Measurements from ENCODE around the gene DNAJC3. TPM values are rescaled to one million over a fixed set of nuclear protein-coding genes. Genes with fewer than 3 reads are reported as not detected.

DNAJC3 gene
- total RNA-seq, 4 donors from 2014 or later = 48.1 to 54.4 (median 52.3) TPM

DNA sequence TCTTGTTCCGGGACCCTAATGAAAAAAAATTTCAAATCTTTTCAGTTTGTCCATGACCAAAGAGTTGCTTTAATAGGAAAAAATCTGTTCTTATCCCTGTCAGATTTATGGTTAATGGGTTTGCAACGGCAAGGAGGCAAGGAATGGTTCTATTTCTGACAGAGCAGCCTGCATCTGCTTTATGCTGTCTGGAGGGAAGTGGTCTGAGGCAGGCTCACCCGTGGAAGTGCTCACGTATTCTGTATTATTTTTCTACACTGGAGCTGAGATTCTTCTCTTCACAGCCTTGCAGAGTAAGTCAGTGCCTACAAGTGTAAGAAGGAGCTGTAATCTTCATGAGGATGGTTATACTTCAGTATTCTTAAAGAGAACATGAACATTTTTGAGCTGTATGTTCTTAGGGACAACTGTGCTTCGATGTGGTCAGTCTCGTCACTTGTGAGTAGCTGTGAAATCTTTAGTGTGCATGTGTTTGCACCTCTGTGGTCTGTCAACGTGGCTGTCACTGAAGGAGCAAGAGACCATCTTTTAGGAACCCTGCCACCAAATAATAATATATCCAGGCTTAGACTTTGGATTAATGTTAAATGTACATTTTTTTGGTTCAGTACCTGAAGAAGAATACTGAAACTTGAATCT, 114.3 kb downstream of the DNAJC3 start:
- TF ChIP-seq, protein P1, sequence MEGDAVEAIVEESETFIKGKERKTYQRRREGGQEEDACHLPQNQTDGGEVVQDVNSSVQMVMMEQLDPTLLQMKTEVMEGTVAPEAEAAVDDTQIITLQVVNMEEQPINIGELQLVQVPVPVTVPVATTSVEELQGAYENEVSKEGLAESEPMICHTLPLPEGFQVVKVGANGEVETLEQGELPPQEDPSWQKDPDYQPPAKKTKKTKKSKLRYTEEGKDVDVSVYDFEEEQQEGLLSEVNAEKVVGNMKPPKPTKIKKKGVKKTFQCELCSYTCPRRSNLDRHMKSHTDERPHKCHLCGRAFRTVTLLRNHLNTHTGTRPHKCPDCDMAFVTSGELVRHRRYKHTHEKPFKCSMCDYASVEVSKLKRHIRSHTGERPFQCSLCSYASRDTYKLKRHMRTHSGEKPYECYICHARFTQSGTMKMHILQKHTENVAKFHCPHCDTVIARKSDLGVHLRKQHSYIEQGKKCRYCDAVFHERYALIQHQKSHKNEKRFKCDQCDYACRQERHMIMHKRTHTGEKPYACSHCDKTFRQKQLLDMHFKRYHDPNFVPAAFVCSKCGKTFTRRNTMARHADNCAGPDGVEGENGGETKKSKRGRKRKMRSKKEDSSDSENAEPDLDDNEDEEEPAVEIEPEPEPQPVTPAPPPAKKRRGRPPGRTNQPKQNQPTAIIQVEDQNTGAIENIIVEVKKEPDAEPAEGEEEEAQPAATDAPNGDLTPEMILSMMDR (IDR thresholded peaks at IDR 0.05) = no peak
- DNase-seq (ENCODE audit: low spot score) (no peak), ATAC-seq (ENCODE audit: low FRiP score) (no peak)

DNA sequence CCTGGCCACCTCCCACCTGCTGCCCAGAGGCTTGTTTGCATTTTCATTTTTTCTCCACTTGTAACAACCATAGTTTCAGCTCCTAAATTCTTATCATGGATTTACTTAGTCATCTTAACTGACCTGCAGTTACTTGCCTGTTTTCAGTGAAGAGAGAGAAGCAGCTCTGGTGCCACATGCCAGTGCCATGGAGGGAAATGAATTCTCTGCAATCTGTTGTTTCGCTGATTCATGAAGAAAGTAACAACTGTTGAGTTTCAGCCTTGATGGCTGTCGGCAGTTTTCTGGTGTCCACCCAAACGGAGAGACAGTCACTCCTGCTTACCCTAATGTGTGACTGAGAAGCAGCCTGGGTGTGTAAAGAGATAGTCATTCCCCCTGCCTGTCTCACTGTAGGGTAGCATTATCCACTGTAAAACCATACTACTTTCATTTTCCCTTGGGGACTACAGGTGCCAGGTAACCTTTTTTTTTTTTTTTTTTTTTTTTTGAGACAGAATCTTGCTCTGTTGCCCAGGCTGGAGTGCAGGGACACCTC, 116.1 kb downstream of the DNAJC3 start:
- no peak for DNase-seq (ENCODE audit: low spot score)
- no peak for ATAC-seq (ENCODE audit: low FRiP score)
- TF ChIP-seq, protein P1 (IDR thresholded peaks at IDR 0.05) = no peak

DNA sequence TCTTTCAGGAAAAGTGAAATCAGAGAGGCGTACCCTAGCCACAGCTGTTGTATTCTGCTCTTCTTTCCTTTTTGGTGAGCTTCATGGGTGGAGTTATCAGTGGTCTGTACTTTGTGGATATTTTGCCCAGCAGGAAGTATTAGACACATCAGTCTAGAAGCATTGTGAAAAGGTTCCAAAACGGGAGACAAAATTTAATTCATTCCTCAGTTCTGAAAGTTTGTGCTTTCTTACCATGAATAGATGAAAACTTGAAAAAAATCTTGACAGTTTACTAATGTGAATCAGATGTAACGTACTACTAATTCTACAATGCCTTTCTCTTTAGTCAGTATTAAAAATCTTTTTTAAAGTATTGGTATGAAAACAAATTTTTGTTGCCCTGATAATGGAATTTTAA, 116.8 kb downstream of the DNAJC3 start:
- DNase-seq (ENCODE audit: low spot score) (no peak), ATAC-seq (ENCODE audit: low FRiP score) (no peak)
- TF ChIP-seq, protein P1 (IDR thresholded peaks at IDR 0.05) = no peak

DNA sequence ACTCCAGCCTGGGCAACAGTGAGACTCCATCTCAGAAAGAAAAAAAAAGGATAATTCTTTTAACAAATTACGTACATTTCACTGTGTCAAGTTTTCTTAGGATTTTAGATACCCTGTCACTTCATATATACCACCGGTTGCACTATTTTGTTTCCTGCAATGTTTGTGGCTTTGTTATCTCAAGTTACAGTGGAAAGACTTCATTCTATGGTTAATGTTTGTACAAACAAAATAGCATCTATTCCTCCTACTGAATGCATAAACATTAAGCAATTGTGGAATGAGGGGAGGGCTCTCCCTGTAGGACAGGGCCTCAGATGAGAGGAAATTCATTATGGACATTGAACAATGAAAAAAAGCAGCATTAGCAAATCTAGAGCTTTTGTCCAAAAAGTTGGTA, 120.1 kb downstream of the DNAJC3 start:
- TF ChIP-seq, protein P1 (IDR thresholded peaks at IDR 0.05) = no peak
- ATAC-seq (ENCODE audit: low FRiP score) (no peak), DNase-seq (ENCODE audit: low spot score) (no peak)

- DNase-seq (ENCODE audit: low spot score) = no peak
- TF ChIP-seq, protein P1 (IDR thresholded peaks at IDR 0.05) = no peak
- no peak for ATAC-seq (ENCODE audit: low FRiP score)
These were observed 123.5 kb downstream of the DNAJC3 start for GRCh38 chr13:95800436-95800835.

DNA sequence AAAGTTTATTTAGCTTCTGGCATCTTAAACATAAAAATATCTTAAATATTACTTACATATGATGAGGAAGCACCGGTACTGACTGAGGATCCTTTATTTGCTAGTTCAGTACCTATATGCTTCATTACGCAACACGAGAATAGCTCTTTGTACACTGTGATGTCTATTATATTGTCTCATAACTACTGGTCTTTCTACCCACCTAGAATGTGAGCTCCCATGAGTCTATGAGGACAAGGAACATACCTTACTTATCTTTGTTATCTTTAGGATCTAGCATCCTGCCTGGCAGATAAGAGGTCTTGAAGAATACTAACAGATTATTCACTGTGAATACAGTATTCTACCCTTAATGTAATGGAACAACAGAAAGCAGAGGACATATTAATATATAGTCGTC, 124.9 kb downstream of the DNAJC3 start:
- DNase-seq (ENCODE audit: low spot score) (no peak), ATAC-seq (ENCODE audit: low FRiP score) (no peak)
- TF ChIP-seq, protein P1 (IDR thresholded peaks at IDR 0.05) = no peak

DNA sequence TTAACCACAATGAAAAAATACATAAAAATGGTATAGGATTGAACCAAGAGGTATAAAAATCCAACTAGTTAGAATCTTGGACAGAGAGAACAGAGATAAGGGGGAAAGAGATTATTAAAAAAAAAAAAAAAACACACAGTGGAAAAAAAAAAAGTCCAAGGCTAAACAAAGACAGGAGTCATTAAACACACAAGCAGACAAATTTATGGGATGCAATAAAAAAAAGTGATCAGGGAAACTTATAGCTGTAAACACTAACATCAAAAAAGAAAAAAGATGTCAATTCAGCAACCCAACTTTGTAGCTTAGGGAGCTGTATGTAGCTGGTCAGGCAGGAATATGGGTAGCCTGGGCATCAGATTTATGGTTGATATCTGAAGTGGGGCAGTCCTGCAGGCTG, 129.0 kb downstream of the DNAJC3 start:
- ATAC-seq (ENCODE audit: low FRiP score) (no peak), DNase-seq (ENCODE audit: low spot score) (no peak)
- TF ChIP-seq, protein P1 (IDR thresholded peaks at IDR 0.05) = no peak

Data from omental fat pad (tissue), 4 donors.